Heart right ventricle (tissue), 16 donors: ENCODE results near the gene DIP2C. TPM values are rescaled to one million over a fixed set of nuclear protein-coding genes. Genes with fewer than 3 reads are reported as not detected.

Experiments used
- ATAC-seq, 8 donors: fragments of 200-7000 bp; cut with Tn5 transposase; one replicate each; pipeline ENCODE4 v1.9.1; 2020; ENCODE audit warnings: mild to moderate bottlenecking in 8 of 8, moderate library complexity in 8 of 8, moderate number of reproducible peaks in 1 of 8
- DNase-seq, 2 donors: peaks; one replicate each; pipeline ENCODE4 v3.0.0-alpha.2; 2020
- H3K27ac ChIP-seq, 10 donors: fragments of 200-600 bp; sonication (generic) in 2 of 10; one replicate each; pipeline versions ENCODE4 v1.5.0 to v1.8.0; 2020 to 2022; ENCODE audit warnings: mild to moderate bottlenecking in 3 of 10
- H3K27me3 ChIP-seq, 7 donors: fragments of 200-600 bp; one replicate each; pipeline ENCODE4 v1.8.0; 2021 to 2022; ENCODE audit warnings: mild to moderate bottlenecking in 2 of 7
- H3K36me3 ChIP-seq, 9 donors: fragments of 200-600 bp; sonication (generic) in 1 of 9; one replicate each; pipeline versions ENCODE4 v1.5.0 to v1.8.0; 2020 to 2022; ENCODE audit warnings: mild to moderate bottlenecking in 2 of 9
- H3K4me1 ChIP-seq, 9 donors: fragments of 200-600 bp; sonication (generic) in 1 of 9; one replicate each; pipeline versions ENCODE4 v1.5.0 to v1.8.0; 2020 to 2022; ENCODE audit warnings: mild to moderate bottlenecking in 4 of 9
- H3K4me3 ChIP-seq, 10 donors: fragments of 200-600 bp; sonication (generic) in 2 of 10; one replicate each; pipeline versions ENCODE4 v1.5.0 to v1.8.0; 2020 to 2022; ENCODE audit warnings: mild to moderate bottlenecking in 7 of 10, moderate library complexity in 2 of 10
- H3K9me3 ChIP-seq, 11 donors: fragments of 200-600 bp in 10 of 11; sonication (generic) in 2 of 11; one replicate each; pipeline versions ENCODE4 v1.5.0 to v1.8.0; 2013 to 2022; ENCODE audit warnings: mild to moderate bottlenecking in 2 of 11, control low read depth in 1 of 11, moderate library complexity in 1 of 11
- CTCF ChIP-seq, 9 donors: fragments of 200-600 bp; sonication (generic) in 2 of 9; IDR thresholded peaks; one replicate each; pipeline versions ENCODE4 v1.5.0 to v1.8.0; 2021 to 2022; ENCODE audit warnings: antibody characterized with exemption in 9 of 9, mild to moderate bottlenecking in 5 of 9, moderate library complexity in 1 of 9
- WGBS, 2 donors: extraction: QIAGEN DNeasy Blood & Tissue Kit; methylation state at CpG; one replicate each; pipeline ENCODE4 v1.1.7; 2013; ENCODE audit warnings: inconsistent platforms in 1 of 2; 5-methylcytosine and 5-hydroxymethylcytosine counted together
- intact Hi-C, 10 donors: fragments of 100-400 bp; cut with DNase I; formaldehyde crosslinking; loops; one replicate each; pipeline versions ENCODE4 v1.11.1 to v1.14.2; 2022
- polyA plus RNA-seq, 2 donors: library from polyadenylated mRNA; stranded (reverse); fragments of 200-250 nt; gene quantifications; one replicate each; pipeline ENCODE4 v1.2.3, GENCODE V29; 2013
- total RNA-seq, 10 donors: library from RNA; stranded (reverse); fragmentation: NEBNext Ultra II Directional in 3 of 10; extraction: Animal tissue kit (Norgen Biotek cat#: 25700) in 3 of 10; gene quantifications; one replicate each; pipeline versions ENCODE4 v1.2.1 to v1.2.4, GENCODE V29; 2021 to 2023
- donor health status: Arrhythmogenic right ventricular cardiomyopathy.
- donor health status: ischemic (EF 13 %, LVEDD 7.1; RV severe dilation, severe dysfunction).
- donor health status: healthy with polysubstance abuse.
- donor health status: DM: no; HTN: yes; CAD: no.
- donor health status: DM: no; HTN: no; CAD: no.
- donor health status: ischemic (EF 25% LVEDD 6.9; RV normal size, moderate dysfunction).
- donor health status: ischemic (EF 25% LVEDD 5.7; RV mildly dilated, moderate dysfunction).
- donor health status: healthy.
- donor health status: DM: yes; HTN: yes; CAD: no.
- donor health status: Ischemic cardiomyopathy.
- donor health status: ischemic (EF 35%, LVEDD 5.7; RV mildly dilated, moderate dysfunction).
- donor health status: nonischemic (EF 11% LVEDD 7.7; RV severe dilation, severe dysfunction).
- donor health status: DM: yes; HTN: yes; CAD: no.
- donor health status: PGD.
- donor health status: ischemic (EF 29% LVEDD 5.4; RV normal size, mild dysfunction).
- donor health status: nonischemic (EF 23%, LVEDD 6.1; RV moderate dilation, normal function).

DIP2C gene
- total and polyA plus RNA-seq, 12 donors, result 7.1 to 48.2 (median 33.7) TPM

GRCh38 chr10:458421-458851 is 231.0 kb downstream of the DIP2C start:
- DNase-seq, result no peak
- no peaks in the 10 kb centered on the region for H3K27me3 ChIP-seq
- 65 to 70% methylated on average over 21 of the region's 21 CpGs for WGBS, 2 donors
- peak in 7 of 8 donors; percentile 31 to 70 (median 53) for ATAC-seq
- peaks cover 0 to 6% (median 0%) of the 10 kb centered on the region in 11 donors for H3K9me3 ChIP-seq
- TF ChIP-seq CTCF (IDR thresholded peaks at IDR 0.05), result no peak
- H3K4me3 ChIP-seq, result no peak overlapping the region
- no peaks in the 10 kb centered on the region for H3K36me3 ChIP-seq
- intact Hi-C loops, result no loop called here
- H3K27ac ChIP-seq, result no peak overlapping the region
- H3K4me1 ChIP-seq, result peaks cover 0 to 31% (median 13%) of the 10 kb centered on the region in 9 donors

GRCh38 chr10:456486-456885 is 233.0 kb downstream of the DIP2C start:
- TF ChIP-seq CTCF (IDR thresholded peaks at IDR 0.05), result no peak
- Histone ChIP-seq H3K4me1 (peaks cover 0 to 36% (median 19%) of the 10 kb centered on the region in 9 donors), H3K27ac (no peak overlapping the region), H3K36me3 (no peaks in the 10 kb centered on the region), H3K9me3 (peaks cover 0 to 7% (median 0%) of the 10 kb centered on the region in 11 donors), H3K27me3 (no peaks in the 10 kb centered on the region), H3K4me3 (no peak overlapping the region)
- DNase-seq (no peak), ATAC-seq (no peak)
- intact Hi-C loops, result no loop called here
- 78 to 84% methylated on average over 8 of the region's 8 CpGs for WGBS, 2 donors

GRCh38 chr10:454860-455259 is 234.6 kb downstream of the DIP2C start:
- Histone ChIP-seq H3K9me3 (peaks cover 0 to 7% (median 0%) of the 10 kb centered on the region in 11 donors), H3K27ac (peak overlapping the region in 2 of 10 donors; percentile 31 to 43), H3K27me3 (no peaks in the 10 kb centered on the region), H3K4me1 (peaks cover 0 to 50% (median 21%) of the 10 kb centered on the region in 9 donors), H3K36me3 (no peaks in the 10 kb centered on the region), H3K4me3 (no peak overlapping the region)
- WGBS, 2 donors, result 32 to 50% methylated on average over 5 of the region's 5 CpGs
- intact Hi-C loops, result no loop called here
- DNase-seq (no peak), ATAC-seq (peak in 7 of 8 donors; percentile 54 to 87 (median 80))
- TF ChIP-seq CTCF (IDR thresholded peaks at IDR 0.05), result no peak

GRCh38 chr10:453647-454046 is 235.8 kb downstream of the DIP2C start:
- H3K9me3 ChIP-seq, result peaks cover 0 to 7% (median 0%) of the 10 kb centered on the region in 11 donors
- no peaks in the 10 kb centered on the region for H3K27me3 ChIP-seq
- ATAC-seq, result no peak
- H3K27ac ChIP-seq, result no peak overlapping the region
- TF ChIP-seq CTCF (IDR thresholded peaks at IDR 0.05), result no peak
- WGBS, 2 donors, result 90 to 91% methylated on average over 3 of the region's 3 CpGs
- no peaks in the 10 kb centered on the region for H3K36me3 ChIP-seq
- H3K4me3 ChIP-seq, result no peak overlapping the region
- intact Hi-C loops, result no loop called here
- peaks cover 0 to 48% (median 22%) of the 10 kb centered on the region in 9 donors for H3K4me1 ChIP-seq
- DNase-seq, result no peak
